ENCODE measurements around the gene KCNH1. TPM values are rescaled to one million over a fixed set of nuclear protein-coding genes. Genes with fewer than 3 reads are reported as not detected.

The KCNH1 gene
- total RNA-seq, 4 donors from 2014 or later, result 0.24 to 1.6 TPM; not detected in 2

- ATAC-seq (ENCODE audit: low FRiP score), result no peak
- TF ChIP-seq CTCF (IDR thresholded peaks at IDR 0.05), result no peak
- DNase-seq (ENCODE audit: low spot score), result no peak
These were observed 4.2 kb downstream of the KCNH1 start for GRCh38 chr1:211129776-211130175.

- TF ChIP-seq CTCF (IDR thresholded peaks at IDR 0.05), result no peak
- ATAC-seq (ENCODE audit: low FRiP score) (no peak), DNase-seq (ENCODE audit: low spot score) (no peak)
These were observed 6.8 kb downstream of the KCNH1 start for GRCh38 chr1:211127166-211127565.

- TF ChIP-seq CTCF (IDR thresholded peaks at IDR 0.05), result no peak
- DNase-seq (ENCODE audit: low spot score) (no peak), ATAC-seq (ENCODE audit: low FRiP score) (no peak)
These were observed 7.3 kb downstream of the KCNH1 start for GRCh38 chr1:211126622-211127021.

- ATAC-seq (ENCODE audit: low FRiP score), result peak; percentile 59
- no peak for TF ChIP-seq CTCF (IDR thresholded peaks at IDR 0.05)
These were observed 15.4 kb downstream of the KCNH1 start for GRCh38 chr1:211118407-211119102.

GRCh38 chr1:211114446-211114845 is 19.5 kb downstream of the KCNH1 start:
- ATAC-seq (ENCODE audit: low FRiP score) (no peak), DNase-seq (ENCODE audit: low spot score) (no peak)
- TF ChIP-seq CTCF (IDR thresholded peaks at IDR 0.05), result no peak

More at GRCh38 chr1:211118407-211119102, 15.4 kb downstream of the KCNH1 start:
- no peak for DNase-seq (ENCODE audit: low spot score)

- no peak for ATAC-seq (ENCODE audit: low FRiP score)
- no peak for TF ChIP-seq CTCF (IDR thresholded peaks at IDR 0.05)
These were observed 20.4 kb downstream of the KCNH1 start for GRCh38 chr1:211113566-211113965.

GRCh38 chr1:211111351-211111750 is 22.6 kb downstream of the KCNH1 start:
- no peak for TF ChIP-seq CTCF (IDR thresholded peaks at IDR 0.05)
- DNase-seq (ENCODE audit: low spot score) (no peak), ATAC-seq (ENCODE audit: low FRiP score) (no peak)

More at GRCh38 chr1:211113566-211113965, 20.4 kb downstream of the KCNH1 start:
- no peak for DNase-seq (ENCODE audit: low spot score)
